Lower leg skin (tissue), 3 donors: ENCODE results near the gene CLDN1.

Experiments used
- CTCF ChIP-seq, 3 donors: fragments of 450-650 bp; IDR thresholded peaks; one replicate each; pipeline ENCODE4 v1.5.1; 2016; ENCODE audit warnings: antibody characterized with exemption in 3 of 3, mild to moderate bottlenecking in 3 of 3, moderate library complexity in 2 of 3
- POLR2A ChIP-seq, 2 donors: fragments of 450-650 bp; IDR thresholded peaks; one replicate each; pipeline ENCODE4 v1.6.1; 2016 to 2017; ENCODE audit warnings: antibody characterized with exemption in 2 of 2, mild to moderate bottlenecking in 1 of 2, moderate library complexity in 1 of 2

- no peak for TF ChIP-seq CTCF (IDR thresholded peaks at IDR 0.05)
- no peak for TF ChIP-seq POLR2A (IDR thresholded peaks at IDR 0.05)
Observed at GRCh38 chr3:190366133-190366532, 43.9 kb upstream of the CLDN1 start.
